H9 (cell line): ENCODE data around the gene PPP1CC. TPM values are rescaled to one million over a fixed set of nuclear protein-coding genes. Genes with fewer than 3 reads are reported as not detected.

Experiments
- DNase-seq: peaks from one replicate; pipeline ENCODE4 v3.0.0-alpha.2; 2017
- H2AFZ ChIP-seq: one replicate; pipeline ENCODE4 v1.6.1; 2013; ENCODE audit warnings: mild to moderate bottlenecking, low read length, control low read depth, moderate library complexity
- H2AK5ac ChIP-seq: 2 replicates; pipeline ENCODE4 v1.6.1; 2013; ENCODE audit warnings: low read length, control low read depth, mixed read lengths; ENCODE audit not compliant: insufficient read length
- H2BK120ac ChIP-seq: one replicate; pipeline ENCODE4 v1.6.1; 2013; ENCODE audit warnings: low read depth, mild to moderate bottlenecking, low read length, control low read depth, inconsistent platforms; ENCODE audit not compliant: poor library complexity, severe bottlenecking
- H2BK12ac ChIP-seq: 2 replicates; pipeline ENCODE4 v1.6.1; 2013; ENCODE audit warnings: low read length, control low read depth, mixed read lengths, low read depth; ENCODE audit not compliant: insufficient read length
- H2BK15ac ChIP-seq: 2 replicates; pipeline ENCODE4 v1.6.1; 2013; ENCODE audit warnings: low read depth, low read length, control low read depth
- H2BK20ac ChIP-seq: one replicate; pipeline ENCODE4 v1.6.1; 2013; ENCODE audit warnings: low read depth, mild to moderate bottlenecking, low read length, control low read depth, inconsistent platforms; ENCODE audit not compliant: poor library complexity, severe bottlenecking
- H2BK5ac ChIP-seq: 2 replicates; pipeline ENCODE4 v1.6.1; 2013; ENCODE audit warnings: low read length, control low read depth, mixed read lengths; ENCODE audit not compliant: insufficient read length
- H3K14ac ChIP-seq: 2 replicates; pipeline ENCODE4 v1.6.1; 2013; ENCODE audit warnings: low read length, control low read depth; ENCODE audit not compliant: insufficient read depth
- H3K18ac ChIP-seq: 2 replicates; pipeline ENCODE4 v1.6.1; 2013; ENCODE audit warnings: low read depth, mild to moderate bottlenecking, mixed read lengths, low read length, control low read depth; ENCODE audit not compliant: insufficient read length
- H3K23ac ChIP-seq: 2 replicates; pipeline ENCODE4 v1.6.1; 2013; ENCODE audit warnings: low read length, control low read depth, mixed read lengths, low read depth; ENCODE audit not compliant: insufficient read length
- H3K23me2 ChIP-seq: 2 replicates; pipeline ENCODE4 v1.6.1; 2013; ENCODE audit warnings: low read depth, mild to moderate bottlenecking, mixed read lengths, low read length, control low read depth; ENCODE audit not compliant: insufficient read length, poor library complexity, severe bottlenecking
- H3K27ac ChIP-seq: 2 replicates; pipeline ENCODE4 v1.5.1; 2013; ENCODE audit warnings: low read length, control low read depth, mixed read lengths, low read depth; ENCODE audit not compliant: insufficient read length
- H3K27me3 ChIP-seq: 2 replicates; pipeline ENCODE4 v1.6.1; 2013; ENCODE audit warnings: low read length, control low read depth, inconsistent platforms; ENCODE audit not compliant: insufficient read depth
- H3K4ac ChIP-seq: 2 replicates; pipeline ENCODE4 v1.6.1; 2013; ENCODE audit warnings: low read depth, mild to moderate bottlenecking, control low read depth, inconsistent platforms, low read length, moderate library complexity
- H3K4me1 ChIP-seq: 2 replicates; pipeline ENCODE4 v1.6.1; 2013; ENCODE audit warnings: low read length, control low read depth, inconsistent platforms; ENCODE audit not compliant: insufficient read depth
- H3K4me2 ChIP-seq: 2 replicates; pipeline ENCODE4 v1.6.1; 2013; ENCODE audit warnings: low read length, control low read depth, mixed read lengths; ENCODE audit not compliant: insufficient read length, insufficient read depth
- H3K56ac ChIP-seq: 2 replicates; pipeline ENCODE4 v1.6.1; 2013; ENCODE audit warnings: low read depth, mild to moderate bottlenecking, mixed read lengths, low read length, control low read depth; ENCODE audit not compliant: insufficient read length
- H3K79me1 ChIP-seq: 2 replicates; pipeline ENCODE4 v1.6.1; 2013; ENCODE audit warnings: low read depth, mild to moderate bottlenecking, moderate library complexity, low read length, control low read depth, inconsistent platforms; ENCODE audit not compliant: insufficient read depth, poor library complexity, severe bottlenecking
- H3K79me2 ChIP-seq: 2 replicates; pipeline ENCODE4 v1.6.1; 2013; ENCODE audit warnings: low read length, control low read depth, inconsistent platforms; ENCODE audit not compliant: insufficient read depth
- H3K9ac ChIP-seq: 2 replicates; pipeline ENCODE4 v1.6.1; 2013; ENCODE audit warnings: low read length, control low read depth, mixed read lengths; ENCODE audit not compliant: insufficient read length; ENCODE audit errors: extremely low read depth
- H3K9me3 ChIP-seq: one replicate; pipeline ENCODE4 v1.6.1; 2013; ENCODE audit warnings: low read depth, low read length, inconsistent platforms; ENCODE audit not compliant: control insufficient read depth
- H3T11ph ChIP-seq: one replicate; pipeline ENCODE4 v1.6.1; 2013; ENCODE audit warnings: mild to moderate bottlenecking, low read length, control low read depth, inconsistent platforms
- H4K20me1 ChIP-seq: one replicate; pipeline ENCODE4 v1.6.1; 2013; ENCODE audit not compliant: control insufficient read depth, insufficient read length, insufficient read depth
- H4K5ac ChIP-seq: 2 replicates; pipeline ENCODE4 v1.6.1; 2013; ENCODE audit warnings: low read depth, mild to moderate bottlenecking, mixed read lengths, low read length, control low read depth; ENCODE audit not compliant: insufficient read length
- H4K8ac ChIP-seq: replicated peaks from 2 replicates; pipeline ENCODE4 v1.6.1; 2013; ENCODE audit warnings: low read length, control low read depth, mixed read lengths, low read depth; ENCODE audit not compliant: insufficient read length
- H4K91ac ChIP-seq: 2 replicates; pipeline ENCODE4 v1.6.1; 2013; ENCODE audit warnings: low read depth, mild to moderate bottlenecking, moderate library complexity, mixed read lengths, low read length, control low read depth; ENCODE audit not compliant: insufficient read length
- H3K27ac Mint-ChIP-seq, 3 experiments: 2 replicates in 2 of 3; 3 replicates in 1 of 3; pipeline ENCODE4 v1.8.0; 2020 to 2021; ENCODE audit warnings: mixed read lengths in 3 of 3, mild to moderate bottlenecking in 1 of 3, moderate library complexity in 1 of 3
- H3K27me3 Mint-ChIP-seq: 2 replicates; pipeline ENCODE4 v1.8.0; 2021; ENCODE audit warnings: low read depth, mild to moderate bottlenecking, moderate library complexity, mixed read lengths
- H3K36me3 Mint-ChIP-seq, 3 experiments: 2 replicates in 2 of 3; 3 replicates in 1 of 3; pipeline ENCODE4 v1.8.0; 2020 to 2021; ENCODE audit warnings: low read depth in 3 of 3, mixed read lengths in 3 of 3; ENCODE audit not compliant: insufficient read depth in 1 of 3
- H3K4me1 Mint-ChIP-seq, 2 experiments: 2 replicates each; pipeline ENCODE4 v1.8.0; 2020; ENCODE audit warnings: mixed read lengths in 2 of 2
- H3K4me3 Mint-ChIP-seq, 2 experiments: 2 replicates in 1 of 2; 3 replicates in 1 of 2; pipeline ENCODE4 v1.8.0; 2020 to 2021; ENCODE audit warnings: mild to moderate bottlenecking in 2 of 2, mixed read lengths in 2 of 2, moderate library complexity in 1 of 2
- H3K9me3 Mint-ChIP-seq, 2 experiments: 2 replicates in 1 of 2; 3 replicates in 1 of 2; pipeline ENCODE4 v1.8.0; 2020; ENCODE audit warnings: mild to moderate bottlenecking in 2 of 2, mixed read lengths in 2 of 2, moderate library complexity in 1 of 2
- WGBS: extraction: QIAGEN DNeasy Blood & Tissue Kit; methylation state at CpG from one replicate; pipeline ENCODE4 v1.1.7; 2013; ENCODE audit warnings: missing lambda C conversion rate, low lambda C conversion rate, mixed read lengths; ENCODE audit not compliant: insufficient read length; ENCODE audit errors: extremely low coverage; 5-methylcytosine and 5-hydroxymethylcytosine counted together
- total RNA-seq: library from RNA; stranded (reverse); gene quantifications from 2 replicates; pipeline ENCODE4 v1.2.1, GENCODE V29; 2021
- TF ChIP-seq, protein P1 (sequence below): fragments of 200-600 bp; sonication (generic); conservative IDR thresholded peaks from 3 replicates; pipeline ENCODE4 v1.8.0; 2021; ENCODE audit warnings: antibody characterized with exemption, mild to moderate bottlenecking

Gene PPP1CC
- total RNA-seq, 1 experiment from 2014 or later: 286 TPM

DNA sequence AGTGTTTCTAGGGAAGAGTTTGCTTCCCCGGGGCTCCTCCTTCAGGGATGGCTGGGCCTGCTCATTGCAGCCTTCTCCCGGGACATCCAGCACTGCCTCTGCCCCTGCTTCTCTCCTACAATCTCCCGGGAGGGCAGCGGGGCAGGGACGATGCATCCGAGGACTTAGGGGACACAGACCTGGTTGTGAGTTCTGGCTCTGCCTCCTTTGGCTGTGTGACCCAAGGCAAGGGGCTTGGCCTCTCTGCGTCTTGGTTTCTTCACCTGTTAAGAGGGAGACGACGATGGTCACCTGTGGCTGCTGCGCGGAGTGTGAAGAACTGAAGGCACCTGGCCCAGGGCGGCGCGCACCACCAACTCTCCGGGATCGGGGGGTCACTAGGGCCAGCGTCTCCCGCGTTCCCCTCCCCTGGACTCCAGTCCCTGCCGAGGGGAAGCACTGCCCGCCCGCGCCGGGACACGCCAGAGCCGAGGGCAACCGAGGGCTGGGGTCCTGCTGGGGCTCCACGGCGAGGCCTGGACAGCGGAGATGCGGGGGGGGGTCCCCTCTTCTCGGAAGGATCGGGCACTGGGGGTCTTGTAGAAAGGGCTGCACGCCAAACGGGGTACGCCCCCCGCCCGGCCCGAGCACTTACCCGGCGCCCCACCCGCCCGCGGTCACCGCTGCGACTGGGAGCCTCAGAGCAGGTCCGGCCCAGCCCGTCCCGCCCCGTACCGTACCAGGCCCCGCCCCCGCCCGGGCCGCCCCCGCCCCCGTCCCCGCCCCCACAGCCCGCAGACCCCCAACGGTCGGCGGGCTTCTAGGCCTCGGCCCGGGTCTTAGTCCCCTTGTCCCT lies 54.0 kb downstream of the PPP1CC start, which contains the start of gene HVCN1:
Gene HVCN1, minus strand, starts transcription at position 670 of the 835 bp plus-strand sequence. CDS start 5,870 bp downstream, outside the sequence.
- Histone ChIP-seq H3K79me2 (no peaks in the 10 kb centered on the region), H2AFZ (no peak within 1 kb of the TSS), H3K56ac (no peak within 1 kb of the TSS), H2BK20ac (no peak within 1 kb of the TSS), H3K4me1 (no peaks in the 10 kb centered on the region), H4K20me1 (no peaks in the 10 kb centered on the region), H4K8ac (no peak within 1 kb of the TSS), H3K18ac (peak within 1 kb of the TSS; percentile 91), H3K23me2 (peaks cover 9% of the 10 kb centered on the region), H3K4ac (no peak within 1 kb of the TSS), H3T11ph (no peak within 1 kb of the TSS), H3K23ac (no peak within 1 kb of the TSS), H2BK5ac (no peak within 1 kb of the TSS), H2BK15ac (no peak within 1 kb of the TSS), H3K27ac (no peak within 1 kb of the TSS), H3K9me3 (no peaks in the 10 kb centered on the region), H4K5ac (no peak within 1 kb of the TSS), H2BK12ac (no peak within 1 kb of the TSS), H2AK5ac (no peak within 1 kb of the TSS), H3K79me1 (no peaks in the 10 kb centered on the region), H3K14ac (peak within 1 kb of the TSS; percentile 17), H2BK120ac (no peak within 1 kb of the TSS), H4K91ac (no peak within 1 kb of the TSS), H3K27me3 (peaks cover 4% of the 10 kb centered on the region; the same call in 1 of the 2 replicates), H3K4me2 (peak within 1 kb of the TSS; percentile 22), H3K9ac (peak within 1 kb of the TSS; percentile 48)
- peaks cover 0 to 10% (median 0%) of the 10 kb centered on the region in 3 experiments; a peak in 5 of 7 replicates for H3K36me3 Mint-ChIP-seq
- peak within 1 kb of the TSS; percentile 79 to 88 for H3K4me3 Mint-ChIP-seq
- H3K9me3 Mint-ChIP-seq: peaks cover 0 to 4% of the 10 kb centered on the region in 2 experiments; a peak in 2 of 5 replicates
- H3K27me3 Mint-ChIP-seq: peaks cover 31% of the 10 kb centered on the region
- peak; percentile 82 for DNase-seq
- TF ChIP-seq, protein P1, sequence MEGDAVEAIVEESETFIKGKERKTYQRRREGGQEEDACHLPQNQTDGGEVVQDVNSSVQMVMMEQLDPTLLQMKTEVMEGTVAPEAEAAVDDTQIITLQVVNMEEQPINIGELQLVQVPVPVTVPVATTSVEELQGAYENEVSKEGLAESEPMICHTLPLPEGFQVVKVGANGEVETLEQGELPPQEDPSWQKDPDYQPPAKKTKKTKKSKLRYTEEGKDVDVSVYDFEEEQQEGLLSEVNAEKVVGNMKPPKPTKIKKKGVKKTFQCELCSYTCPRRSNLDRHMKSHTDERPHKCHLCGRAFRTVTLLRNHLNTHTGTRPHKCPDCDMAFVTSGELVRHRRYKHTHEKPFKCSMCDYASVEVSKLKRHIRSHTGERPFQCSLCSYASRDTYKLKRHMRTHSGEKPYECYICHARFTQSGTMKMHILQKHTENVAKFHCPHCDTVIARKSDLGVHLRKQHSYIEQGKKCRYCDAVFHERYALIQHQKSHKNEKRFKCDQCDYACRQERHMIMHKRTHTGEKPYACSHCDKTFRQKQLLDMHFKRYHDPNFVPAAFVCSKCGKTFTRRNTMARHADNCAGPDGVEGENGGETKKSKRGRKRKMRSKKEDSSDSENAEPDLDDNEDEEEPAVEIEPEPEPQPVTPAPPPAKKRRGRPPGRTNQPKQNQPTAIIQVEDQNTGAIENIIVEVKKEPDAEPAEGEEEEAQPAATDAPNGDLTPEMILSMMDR: no peak
- no CpG with 5 or more reads among the region's 64 CpGs for WGBS
- peaks cover 12 to 25% of the 10 kb centered on the region in 2 experiments for H3K4me1 Mint-ChIP-seq
- H3K27ac Mint-ChIP-seq: peak within 1 kb of the TSS; percentile 83 to 92 (median 87)
